Calu3 (cell line): ENCODE measurements around the gene FTO. TPM values are rescaled to one million over a fixed set of nuclear protein-coding genes. Genes with fewer than 3 reads are reported as not detected.

Experiments used
- BruUV-seq: library from RNA; stranded (reverse); fragments of 400-500 nt; replicated peaks from 2 replicates; lab custom pipeline; 2021; lab: Mats Ljungman, UMichigan
- CTCF ChIA-PET: fragments of 300-600 bp; sonication (Branson Sonifier 250); formaldehyde crosslinking; loops from one replicate; lab custom pipeline; 2022; ENCODE audit warnings: antibody characterized with exemption; lab: Charles Lee
- DNase-seq: peaks from one replicate; pipeline ENCODE4 v3.0.0; 2022
- H3K27ac Mint-ChIP-seq: one replicate; pipeline ENCODE4 v1.8.0; 2022; ENCODE audit warnings: mixed read lengths; ENCODE audit not compliant: unreplicated experiment
- H3K27me3 Mint-ChIP-seq: one replicate; pipeline ENCODE4 v1.8.0; 2022; ENCODE audit warnings: mixed read lengths; ENCODE audit not compliant: unreplicated experiment
- H3K36me3 Mint-ChIP-seq: one replicate; pipeline ENCODE4 v1.8.0; 2022; ENCODE audit warnings: mild to moderate bottlenecking, moderate library complexity, mixed read lengths; ENCODE audit not compliant: insufficient read depth, unreplicated experiment
- H3K4me1 Mint-ChIP-seq: one replicate; pipeline ENCODE4 v1.8.0; 2022; ENCODE audit warnings: mild to moderate bottlenecking, low read depth, mixed read lengths; ENCODE audit not compliant: unreplicated experiment
- H3K4me3 Mint-ChIP-seq: one replicate; pipeline ENCODE4 v1.8.0; 2022; ENCODE audit warnings: mild to moderate bottlenecking, low read depth, moderate library complexity, mixed read lengths; ENCODE audit not compliant: unreplicated experiment
- H3K9me3 Mint-ChIP-seq: one replicate; pipeline ENCODE4 v1.8.0; 2022; ENCODE audit warnings: low read depth, mixed read lengths; ENCODE audit not compliant: unreplicated experiment
- intact Hi-C: fragments of 100-400 bp; cut with micrococcal nuclease; formaldehyde crosslinking; loops from one replicate; pipeline ENCODE4 v1.10.0; 2022; ENCODE audit not compliant: unreplicated experiment
- total RNA-seq: library from RNA; stranded (reverse); gene quantifications from 2 replicates; pipeline ENCODE4 v1.2.3, GENCODE V29; 2022
- TF ChIP-seq, protein P1 (sequence below): fragments of 200-600 bp; IDR thresholded peaks from one replicate; pipeline ENCODE4 v1.8.0; 2022; ENCODE audit warnings: antibody characterized with exemption; ENCODE audit not compliant: unreplicated experiment

Gene FTO
- total RNA-seq, 1 experiment from 2014 or later: 68.9 TPM

DNA sequence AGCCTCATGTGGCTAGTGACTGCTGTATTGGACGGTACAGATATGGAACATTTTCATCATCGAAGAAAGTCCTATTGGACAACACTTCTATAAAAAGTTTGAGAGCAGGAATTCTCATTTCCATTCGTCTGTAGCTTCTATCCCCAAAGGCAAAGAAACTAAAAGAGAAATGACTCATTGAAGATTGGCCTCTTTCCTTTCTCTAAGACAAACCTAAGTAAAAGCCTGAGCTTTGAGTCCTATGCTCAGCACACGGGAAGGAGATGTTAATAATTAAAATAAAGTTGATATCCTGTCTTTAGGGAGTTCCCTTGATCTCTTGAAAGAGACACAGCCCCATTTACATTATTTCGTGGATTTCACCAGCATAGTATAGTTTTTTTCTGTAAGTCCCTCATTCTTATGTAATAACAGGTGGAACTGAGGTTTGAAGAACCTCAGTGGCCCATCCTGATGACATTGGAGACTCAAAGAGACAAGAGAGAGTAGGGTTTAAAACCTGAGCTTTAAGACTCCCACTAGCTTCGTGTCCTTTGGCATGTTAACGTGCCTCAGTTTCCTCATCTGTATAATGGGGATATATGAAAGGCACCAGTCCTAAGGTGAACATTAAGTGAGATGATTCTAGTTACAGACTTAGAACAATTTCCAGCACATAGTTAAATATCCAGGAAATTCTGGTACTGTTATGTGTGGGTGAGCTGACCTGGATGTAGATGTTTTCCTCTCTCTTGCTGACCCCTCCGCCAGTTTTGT is 408.7 kb downstream of the FTO start:
- Mint-ChIP-seq H3K27me3 (no peaks in the 10 kb centered on the region), H3K4me3 (no peak overlapping the region), H3K4me1 (no peaks in the 10 kb centered on the region), H3K27ac (no peak overlapping the region), H3K9me3 (peaks cover 2% of the 10 kb centered on the region), H3K36me3 (no peaks in the 10 kb centered on the region)
- intact Hi-C loops: no loop called here
- BruUV-seq: no TSS peak
- DNase-seq: no peak
- TF ChIP-seq, protein P1, sequence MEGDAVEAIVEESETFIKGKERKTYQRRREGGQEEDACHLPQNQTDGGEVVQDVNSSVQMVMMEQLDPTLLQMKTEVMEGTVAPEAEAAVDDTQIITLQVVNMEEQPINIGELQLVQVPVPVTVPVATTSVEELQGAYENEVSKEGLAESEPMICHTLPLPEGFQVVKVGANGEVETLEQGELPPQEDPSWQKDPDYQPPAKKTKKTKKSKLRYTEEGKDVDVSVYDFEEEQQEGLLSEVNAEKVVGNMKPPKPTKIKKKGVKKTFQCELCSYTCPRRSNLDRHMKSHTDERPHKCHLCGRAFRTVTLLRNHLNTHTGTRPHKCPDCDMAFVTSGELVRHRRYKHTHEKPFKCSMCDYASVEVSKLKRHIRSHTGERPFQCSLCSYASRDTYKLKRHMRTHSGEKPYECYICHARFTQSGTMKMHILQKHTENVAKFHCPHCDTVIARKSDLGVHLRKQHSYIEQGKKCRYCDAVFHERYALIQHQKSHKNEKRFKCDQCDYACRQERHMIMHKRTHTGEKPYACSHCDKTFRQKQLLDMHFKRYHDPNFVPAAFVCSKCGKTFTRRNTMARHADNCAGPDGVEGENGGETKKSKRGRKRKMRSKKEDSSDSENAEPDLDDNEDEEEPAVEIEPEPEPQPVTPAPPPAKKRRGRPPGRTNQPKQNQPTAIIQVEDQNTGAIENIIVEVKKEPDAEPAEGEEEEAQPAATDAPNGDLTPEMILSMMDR: no peak
- CTCF ChIA-PET: no interaction called here

DNA sequence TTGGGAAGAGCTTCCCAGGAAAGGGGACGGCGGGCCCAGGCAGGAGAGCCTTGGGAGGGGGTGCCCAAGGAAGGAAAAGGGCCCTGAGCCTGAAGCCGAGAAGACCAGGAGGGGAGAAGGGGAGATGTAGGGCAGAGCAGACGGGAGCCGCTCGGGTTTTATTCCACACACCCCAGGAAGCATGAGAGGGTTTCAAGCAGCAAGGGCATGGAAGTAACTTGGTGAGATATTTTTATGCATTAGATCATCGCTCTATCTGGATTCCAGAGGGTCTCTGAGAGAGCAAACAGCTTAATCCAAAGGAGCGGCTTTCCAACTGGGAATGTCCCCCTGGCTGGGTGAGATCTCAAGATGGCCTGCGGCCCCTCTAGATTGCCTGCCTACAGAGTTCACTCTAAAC is 411.6 kb downstream of the FTO start:
- Mint-ChIP-seq H3K27me3 (no peaks in the 10 kb centered on the region), H3K36me3 (no peaks in the 10 kb centered on the region), H3K27ac (no peak overlapping the region), H3K4me3 (no peak overlapping the region), H3K9me3 (peaks cover 2% of the 10 kb centered on the region), H3K4me1 (no peaks in the 10 kb centered on the region)
- DNase-seq: no peak
- intact Hi-C loops: no loop called here
- CTCF ChIA-PET: no interaction called here
- TF ChIP-seq, protein P1: no peak
- no TSS peak for BruUV-seq

DNA sequence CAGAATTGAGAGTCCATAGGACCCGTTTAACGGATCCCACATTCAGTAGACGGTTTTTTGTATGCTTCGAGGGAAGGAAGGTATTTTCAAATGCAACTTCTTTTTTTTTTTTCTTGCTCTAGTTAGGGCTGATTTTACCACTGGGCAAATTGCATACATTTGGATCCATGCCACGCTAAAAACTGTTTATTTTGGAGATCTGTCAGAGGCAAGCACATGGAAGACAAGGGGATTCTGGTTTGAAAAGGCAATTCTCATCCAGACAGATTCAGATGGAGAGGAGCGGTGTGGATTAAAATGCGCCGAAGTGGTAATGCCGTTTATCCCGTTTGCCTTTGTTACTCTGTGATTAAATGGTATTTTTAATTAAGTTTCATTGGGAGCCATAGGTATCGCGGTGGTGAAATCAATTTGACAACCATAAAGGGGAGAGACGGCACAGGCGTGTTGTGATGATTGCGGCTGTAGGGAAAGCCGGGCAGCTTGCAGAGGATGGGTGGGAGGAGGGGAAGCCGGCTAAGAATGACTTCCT is 412.2 kb downstream of the FTO start:
- Mint-ChIP-seq H3K9me3 (peaks cover 2% of the 10 kb centered on the region), H3K36me3 (no peaks in the 10 kb centered on the region), H3K4me3 (no peak overlapping the region), H3K27me3 (no peaks in the 10 kb centered on the region), H3K4me1 (no peaks in the 10 kb centered on the region), H3K27ac (no peak overlapping the region)
- TF ChIP-seq, protein P1: no peak
- intact Hi-C loops: no loop called here
- CTCF ChIA-PET: no interaction called here
- DNase-seq: no peak
- BruUV-seq: no TSS peak

DNA sequence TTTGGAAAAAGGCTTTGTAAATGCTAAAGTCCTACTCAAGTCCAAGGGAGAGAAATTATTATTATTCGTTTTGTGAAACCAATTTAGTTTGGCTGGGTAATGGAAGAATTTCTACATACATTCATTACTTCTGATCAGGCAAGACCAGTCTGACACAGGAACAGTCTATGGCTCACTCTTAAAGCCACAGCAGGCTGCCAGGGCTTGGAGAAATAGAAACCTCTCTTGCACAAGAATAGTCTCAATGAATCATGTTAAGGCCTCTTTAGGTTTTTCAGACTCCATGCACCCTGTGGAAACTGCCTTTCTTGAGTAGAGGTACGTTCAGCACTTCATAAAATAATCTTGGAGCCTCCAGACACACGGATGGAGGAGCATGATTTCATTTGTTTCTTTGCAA is 414.9 kb downstream of the FTO start:
- CTCF ChIA-PET: no interaction called here
- Mint-ChIP-seq H3K27me3 (no peaks in the 10 kb centered on the region), H3K36me3 (no peaks in the 10 kb centered on the region), H3K27ac (no peak overlapping the region), H3K4me3 (no peak overlapping the region), H3K4me1 (no peaks in the 10 kb centered on the region), H3K9me3 (no peaks in the 10 kb centered on the region)
- no peak for DNase-seq
- no TSS peak for BruUV-seq
- intact Hi-C loops: no loop called here
- TF ChIP-seq, protein P1: no peak
